ENCODE data around the gene AHSG.
"Not testable (repeated sequence)": the region's sequence is repeated elsewhere in the genome, so short reads cannot be mapped to it uniquely, and the experiment has no call there.

AHSG gene

GRCh38 chr3:186612721-186613636 is at the start of gene AHSG:
Gene AHSG (plus strand): TSS chr3:186613060. CDS start chr3:186613142, 82 bp downstream.
- Histone ChIP-seq H3K36me3 (ENCODE audit: control insufficient read depth in 5 of 5, insufficient read depth in 5 of 5, low read length in 5 of 5) (no peaks in the 10 kb centered on the region), H3K4me3 (ENCODE audit: low read depth in 1 of 5, low read length in 5 of 5) (no peak within 1 kb of the TSS), H3K4me1 (ENCODE audit: control insufficient read depth in 5 of 5, insufficient read depth in 5 of 5, low read length in 5 of 5) (peaks cover 0 to 10% (median 7%) of the 10 kb centered on the region in 5 donors), H3K27ac (ENCODE audit: low read depth, low read length) (no peak within 1 kb of the TSS), H3K9ac (ENCODE audit: low read length in 5 of 5) (no peak within 1 kb of the TSS), H3K9me3 (ENCODE audit: control insufficient read depth in 5 of 5, low read length in 5 of 5) (no peaks in the 10 kb centered on the region), H3K27me3 (ENCODE audit: control insufficient read depth in 5 of 5, insufficient read depth in 4 of 5, low read length in 5 of 5) (peaks cover 5 to 22% (median 12%) of the 10 kb centered on the region in 5 donors)

GRCh38 chr3:186564586-186564985 is 48.3 kb upstream of the AHSG start:
- Histone ChIP-seq H3K9me3 (ENCODE audit: control insufficient read depth in 5 of 5, low read length in 5 of 5) (no peaks in the 10 kb centered on the region), H3K27me3 (ENCODE audit: control insufficient read depth in 5 of 5, insufficient read depth in 4 of 5, low read length in 5 of 5) (no peaks in the 10 kb centered on the region), H3K9ac (ENCODE audit: low read length in 5 of 5) (no peak overlapping the region), H3K4me3 (ENCODE audit: low read depth in 1 of 5, low read length in 5 of 5) (no peak overlapping the region), H3K4me1 (ENCODE audit: control insufficient read depth in 5 of 5, insufficient read depth in 5 of 5, low read length in 5 of 5) (peaks cover 3 to 24% (median 20%) of the 10 kb centered on the region in 5 donors), H3K36me3 (ENCODE audit: control insufficient read depth in 5 of 5, insufficient read depth in 5 of 5, low read length in 5 of 5) (peaks cover 0 to 14% (median 5%) of the 10 kb centered on the region in 5 donors), H3K27ac (ENCODE audit: low read depth, low read length) (no peak overlapping the region)

GRCh38 chr3:186566772-186567071 is 46.1 kb upstream of the AHSG start:
- H3K9me3 ChIP-seq (ENCODE audit: control insufficient read depth in 5 of 5, low read length in 5 of 5) = no peaks in the 10 kb centered on the region
- H3K27me3 ChIP-seq (ENCODE audit: control insufficient read depth in 5 of 5, insufficient read depth in 4 of 5, low read length in 5 of 5) = no peaks in the 10 kb centered on the region
- H3K36me3 ChIP-seq (ENCODE audit: control insufficient read depth in 5 of 5, insufficient read depth in 5 of 5, low read length in 5 of 5) = peaks cover 0 to 14% (median 5%) of the 10 kb centered on the region in 5 donors
- H3K4me3 ChIP-seq (ENCODE audit: low read depth in 1 of 5, low read length in 5 of 5) = peak overlapping the region; percentile 86 to 100 (median 97)
- peak overlapping the region; percentile 79 for H3K27ac ChIP-seq (ENCODE audit: low read depth, low read length)
- H3K4me1 ChIP-seq (ENCODE audit: control insufficient read depth in 5 of 5, insufficient read depth in 5 of 5, low read length in 5 of 5) = peaks cover 7 to 37% (median 35%) of the 10 kb centered on the region in 5 donors
- H3K9ac ChIP-seq (ENCODE audit: low read length in 5 of 5) = peak overlapping the region; percentile 88 to 99 (median 98)

- peaks cover 7 to 41% (median 35%) of the 10 kb centered on the region in 5 donors for H3K4me1 ChIP-seq (ENCODE audit: control insufficient read depth in 5 of 5, insufficient read depth in 5 of 5, low read length in 5 of 5)
- H3K9ac ChIP-seq (ENCODE audit: low read length in 5 of 5) = peak within 1 kb of the TSS; percentile 88 to 99 (median 98)
- no peaks in the 10 kb centered on the region for H3K27me3 ChIP-seq (ENCODE audit: control insufficient read depth in 5 of 5, insufficient read depth in 4 of 5, low read length in 5 of 5)
- no peaks in the 10 kb centered on the region for H3K9me3 ChIP-seq (ENCODE audit: control insufficient read depth in 5 of 5, low read length in 5 of 5)
- H3K4me3 ChIP-seq (ENCODE audit: low read depth in 1 of 5, low read length in 5 of 5) = peak within 1 kb of the TSS; percentile 86 to 100 (median 97)
- H3K36me3 ChIP-seq (ENCODE audit: control insufficient read depth in 5 of 5, insufficient read depth in 5 of 5, low read length in 5 of 5) = peaks cover 0 to 9% (median 4%) of the 10 kb centered on the region in 5 donors
- peak within 1 kb of the TSS; percentile 79 for H3K27ac ChIP-seq (ENCODE audit: low read depth, low read length)
Observed at GRCh38 chr3:186567072-186567921, 45.6 kb upstream of the AHSG start, which contains the start of gene TBCCD1. Gene TBCCD1 (minus strand): TSS chr3:186567339. CDS start chr3:186564329, 3,010 bp downstream.

- H3K36me3 ChIP-seq (ENCODE audit: control insufficient read depth in 5 of 5, insufficient read depth in 5 of 5, low read length in 5 of 5); H3K9me3 ChIP-seq (ENCODE audit: control insufficient read depth in 5 of 5, low read length in 5 of 5); H3K27me3 ChIP-seq (ENCODE audit: control insufficient read depth in 5 of 5, insufficient read depth in 4 of 5, low read length in 5 of 5); H3K27ac ChIP-seq (ENCODE audit: low read depth, low read length): not testable (repeated sequence)
- Histone ChIP-seq H3K9ac (ENCODE audit: low read length in 5 of 5) (peak overlapping the region in 2 of 5 donors; percentile 69 to 87), H3K4me3 (ENCODE audit: low read depth in 1 of 5, low read length in 5 of 5) (peak overlapping the region in 2 of 5 donors; percentile 75 to 97), H3K4me1 (ENCODE audit: control insufficient read depth in 5 of 5, insufficient read depth in 5 of 5, low read length in 5 of 5) (peaks cover 7 to 35% (median 33%) of the 10 kb centered on the region in 5 donors)
Observed at GRCh38 chr3:186569361-186569760, 43.5 kb upstream of the AHSG start.

- peaks cover 0 to 8% (median 5%) of the 10 kb centered on the region in 5 donors for H3K36me3 ChIP-seq (ENCODE audit: control insufficient read depth in 5 of 5, insufficient read depth in 5 of 5, low read length in 5 of 5)
- H3K9me3 ChIP-seq (ENCODE audit: control insufficient read depth in 5 of 5, low read length in 5 of 5) = no peaks in the 10 kb centered on the region
- peak overlapping the region; percentile 71 to 97 (median 85) for H3K4me3 ChIP-seq (ENCODE audit: low read depth in 1 of 5, low read length in 5 of 5)
- H3K9ac ChIP-seq (ENCODE audit: low read length in 5 of 5) = peak overlapping the region; percentile 21 to 87 (median 80)
- H3K4me1 ChIP-seq (ENCODE audit: control insufficient read depth in 5 of 5, insufficient read depth in 5 of 5, low read length in 5 of 5) = peaks cover 7 to 35% (median 33%) of the 10 kb centered on the region in 5 donors
- no peaks in the 10 kb centered on the region for H3K27me3 ChIP-seq (ENCODE audit: control insufficient read depth in 5 of 5, insufficient read depth in 4 of 5, low read length in 5 of 5)
- H3K27ac ChIP-seq (ENCODE audit: low read depth, low read length) = peak overlapping the region; percentile 64
Observed at GRCh38 chr3:186569779-186570095, 43.1 kb upstream of the AHSG start.

- peaks cover 7 to 35% (median 33%) of the 10 kb centered on the region in 5 donors for H3K4me1 ChIP-seq (ENCODE audit: control insufficient read depth in 5 of 5, insufficient read depth in 5 of 5, low read length in 5 of 5)
- peak within 1 kb of the TSS; percentile 82 to 97 (median 89) for H3K4me3 ChIP-seq (ENCODE audit: low read depth in 1 of 5, low read length in 5 of 5)
- H3K27me3 ChIP-seq (ENCODE audit: control insufficient read depth in 5 of 5, insufficient read depth in 4 of 5, low read length in 5 of 5) = no peaks in the 10 kb centered on the region
- H3K36me3 ChIP-seq (ENCODE audit: control insufficient read depth in 5 of 5, insufficient read depth in 5 of 5, low read length in 5 of 5) = peaks cover 2 to 11% (median 5%) of the 10 kb centered on the region in 5 donors
- H3K9ac ChIP-seq (ENCODE audit: low read length in 5 of 5) = peak within 1 kb of the TSS; percentile 63 to 99 (median 91)
- peak within 1 kb of the TSS; percentile 86 for H3K27ac ChIP-seq (ENCODE audit: low read depth, low read length)
- H3K9me3 ChIP-seq (ENCODE audit: control insufficient read depth in 5 of 5, low read length in 5 of 5) = no peaks in the 10 kb centered on the region
Observed at GRCh38 chr3:186570096-186570940, 42.5 kb upstream of the AHSG start, which contains the start of gene DNAJB11. Gene DNAJB11 (plus strand): TSS chr3:186570720. CDS start chr3:186570898, 178 bp downstream.

GRCh38 chr3:186570941-186571643 is 41.8 kb upstream of the AHSG start:
- Histone ChIP-seq H3K9ac (ENCODE audit: low read length in 5 of 5) (peak overlapping the region; percentile 63 to 99 (median 91)), H3K4me1 (ENCODE audit: control insufficient read depth in 5 of 5, insufficient read depth in 5 of 5, low read length in 5 of 5) (peaks cover 7 to 33% (median 32%) of the 10 kb centered on the region in 5 donors), H3K36me3 (ENCODE audit: control insufficient read depth in 5 of 5, insufficient read depth in 5 of 5, low read length in 5 of 5) (peaks cover 9 to 18% (median 11%) of the 10 kb centered on the region in 5 donors), H3K27ac (ENCODE audit: low read depth, low read length) (peak overlapping the region; percentile 86), H3K27me3 (ENCODE audit: control insufficient read depth in 5 of 5, insufficient read depth in 4 of 5, low read length in 5 of 5) (no peaks in the 10 kb centered on the region), H3K9me3 (ENCODE audit: control insufficient read depth in 5 of 5, low read length in 5 of 5) (no peaks in the 10 kb centered on the region), H3K4me3 (ENCODE audit: low read depth in 1 of 5, low read length in 5 of 5) (peak overlapping the region; percentile 82 to 97 (median 89))

- Histone ChIP-seq H3K4me3 (ENCODE audit: low read depth in 1 of 5, low read length in 5 of 5) (peak overlapping the region in 4 of 5 donors; percentile 82 to 97 (median 90)), H3K27me3 (ENCODE audit: control insufficient read depth in 5 of 5, insufficient read depth in 4 of 5, low read length in 5 of 5) (no peaks in the 10 kb centered on the region), H3K4me1 (ENCODE audit: control insufficient read depth in 5 of 5, insufficient read depth in 5 of 5, low read length in 5 of 5) (peaks cover 4 to 28% (median 27%) of the 10 kb centered on the region in 5 donors), H3K36me3 (ENCODE audit: control insufficient read depth in 5 of 5, insufficient read depth in 5 of 5, low read length in 5 of 5) (peaks cover 14 to 24% (median 16%) of the 10 kb centered on the region in 5 donors), H3K27ac (ENCODE audit: low read depth, low read length) (no peak overlapping the region), H3K9ac (ENCODE audit: low read length in 5 of 5) (peak overlapping the region in 4 of 5 donors; percentile 71 to 99 (median 94)), H3K9me3 (ENCODE audit: control insufficient read depth in 5 of 5, low read length in 5 of 5) (no peaks in the 10 kb centered on the region)
Observed at GRCh38 chr3:186571644-186572013, 41.2 kb upstream of the AHSG start.

All from subcutaneous abdominal adipose tissue (tissue), 5 donors.